GM23338 (cell line): Measurements from ENCODE around the gene MUC12. TPM values are rescaled to one million over a fixed set of nuclear protein-coding genes. Genes with fewer than 3 reads are reported as not detected.

Source experiments
- ETS1 ChIP-seq: IDR thresholded peaks from 2 replicates; pipeline ENCODE4 v1.6.1; 2016; ENCODE audit warnings: antibody characterized with exemption
- EZH2phosphoT487 ChIP-seq: fragments of 200-600 bp; sonication (generic); IDR thresholded peaks from one replicate; pipeline ENCODE4 v1.8.1; 2018; ENCODE audit warnings: antibody characterized with exemption; ENCODE audit not compliant: unreplicated experiment
- POLR2AphosphoS5 ChIP-seq: IDR thresholded peaks from 2 replicates; pipeline ENCODE4 v1.6.1; 2016; ENCODE audit warnings: antibody characterized with exemption, low read depth
- REST ChIP-seq: IDR thresholded peaks from one replicate; pipeline ENCODE4 v1.6.1; 2018; ENCODE audit warnings: antibody characterized with exemption; ENCODE audit not compliant: unreplicated experiment
- ZNF462 ChIP-seq: fragments of 250-450 bp; sonication (Bioruptor Pico); IDR thresholded peaks from 2 replicates; pipeline ENCODE4 v1.5.0; 2020; ENCODE audit warnings: mild to moderate bottlenecking, moderate library complexity
- polyA plus RNA-seq: library from polyadenylated mRNA; unstranded; fragments of >200 nt; fragmentation: Nextera tagmentation; extraction: Ambion mirVana; gene quantifications from 2 replicates; pipeline ENCODE4 v1.2.1, GENCODE V29; 2016
- total RNA-seq: library from RNA; depleted of rRNA; stranded (reverse); fragments of >200 nt; shearing (Covaris generic); gene quantifications from 2 replicates; pipeline ENCODE4 v1.2.3, GENCODE V29; 2014

The MUC12 gene
- total and polyA plus RNA-seq, 2 experiments from 2014 or later, result 4.6 to 18.0 TPM

GRCh38 chr7:101059620-101059942 is 90.2 kb downstream of the MUC12 start (continued):
- TF ChIP-seq ZNF462 (CRISPR knock-in tag) (no peak), EZH2phosphoT487 (no peak), REST (no peak), ETS1 (no peak), POLR2AphosphoS5 (no peak)
